Measurements from ENCODE around the gene CDH23. TPM values are rescaled to one million over a fixed set of nuclear protein-coding genes. Genes with fewer than 3 reads are reported as not detected.

CDH23 gene
- total and polyA plus RNA-seq, 9 of the 15 experiments (the other 6 are each of a cell fraction or from before 2014, with no cell fraction given) = 0.18 to 1.2 (median 0.47) TPM

DNA sequence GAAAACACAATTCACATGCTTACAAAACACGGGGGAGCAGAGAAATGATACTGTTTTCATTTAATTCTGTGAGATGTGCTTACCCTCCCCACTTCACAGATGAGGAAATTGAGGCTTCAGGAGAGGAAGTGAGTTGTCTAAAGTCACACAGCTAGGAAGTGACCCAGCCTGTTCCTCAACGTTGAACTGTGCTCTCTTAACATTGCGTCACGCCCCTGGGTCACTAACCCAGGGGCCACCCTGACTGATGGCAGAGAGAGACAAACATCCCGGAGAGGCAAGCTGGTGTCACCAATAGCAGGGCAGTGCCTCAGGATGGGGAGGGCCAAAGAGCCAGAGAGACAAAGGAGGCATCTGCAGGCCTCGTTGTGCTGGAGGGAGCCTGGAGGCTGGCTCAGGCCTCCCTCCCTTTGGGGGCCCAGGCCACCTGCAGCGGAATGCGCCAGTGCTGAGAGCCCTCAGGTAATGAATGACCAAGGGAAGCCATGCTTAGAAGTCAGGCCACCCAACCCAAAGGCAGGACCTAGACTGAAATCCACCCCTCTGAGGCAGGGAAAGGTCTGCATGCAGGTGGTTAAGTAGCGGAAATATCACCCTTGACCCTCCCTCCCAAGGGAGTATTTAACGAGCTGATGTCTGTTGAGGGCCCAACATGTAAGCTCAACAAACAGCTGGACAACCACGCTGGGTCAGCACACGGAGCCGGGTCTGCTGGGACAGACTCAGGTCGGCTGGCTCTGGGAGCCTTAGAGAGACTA, 241.5 kb downstream of the CDH23 start (continued):
- TF ChIP-seq CHD4 (IDR thresholded peaks at IDR 0.05; ENCODE audit: insufficient read depth, insufficient replicate concordance, low read depth, low read length, poor library complexity, severe bottlenecking) (peak; percentile 89), CAMTA2 (CRISPR knock-in tag; conservative IDR thresholded peaks at IDR 0.05) (no peak), ZNF274 (IDR thresholded peaks at IDR 0.05; ENCODE audit: borderline replicate concordance, low read depth, low read length) (no peak), MAFF (IDR thresholded peaks at IDR 0.05; ENCODE audit: low read length) (no peak), HMGN3 (IDR thresholded peaks at IDR 0.05; ENCODE audit: borderline replicate concordance, extremely low read depth, insufficient read length, low read depth, low read length) (no peak)
- TF ChIP-seq, protein P1, sequence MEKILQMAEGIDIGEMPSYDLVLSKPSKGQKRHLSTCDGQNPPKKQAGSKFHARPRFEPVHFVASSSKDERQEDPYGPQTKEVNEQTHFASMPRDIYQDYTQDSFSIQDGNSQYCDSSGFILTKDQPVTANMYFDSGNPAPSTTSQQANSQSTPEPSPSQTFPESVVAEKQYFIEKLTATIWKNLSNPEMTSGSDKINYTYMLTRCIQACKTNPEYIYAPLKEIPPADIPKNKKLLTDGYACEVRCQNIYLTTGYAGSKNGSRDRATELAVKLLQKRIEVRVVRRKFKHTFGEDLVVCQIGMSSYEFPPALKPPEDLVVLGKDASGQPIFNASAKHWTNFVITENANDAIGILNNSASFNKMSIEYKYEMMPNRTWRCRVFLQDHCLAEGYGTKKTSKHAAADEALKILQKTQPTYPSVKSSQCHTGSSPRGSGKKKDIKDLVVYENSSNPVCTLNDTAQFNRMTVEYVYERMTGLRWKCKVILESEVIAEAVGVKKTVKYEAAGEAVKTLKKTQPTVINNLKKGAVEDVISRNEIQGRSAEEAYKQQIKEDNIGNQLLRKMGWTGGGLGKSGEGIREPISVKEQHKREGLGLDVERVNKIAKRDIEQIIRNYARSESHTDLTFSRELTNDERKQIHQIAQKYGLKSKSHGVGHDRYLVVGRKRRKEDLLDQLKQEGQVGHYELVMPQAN (IDR thresholded peaks at IDR 0.05; ENCODE audit: borderline replicate concordance) = peak; percentile 35
